ENCODE measurements around the gene PANK3.

- TF ChIP-seq POLR2A (IDR thresholded peaks at IDR 0.05) = no peak
- no peak for TF ChIP-seq CTCF (IDR thresholded peaks at IDR 0.05)
Observed at GRCh38 chr5:168578538-168579487, at the start of gene PANK3.

All from testis (tissue), 2 donors.